ENCODE measurements around the gene FBXO11. TPM values are rescaled to one million over a fixed set of nuclear protein-coding genes. Genes with fewer than 3 reads are reported as not detected.
"Not testable (repeated sequence)": the region's sequence is repeated elsewhere in the genome, so short reads cannot be mapped to it uniquely, and the experiment has no call there.

FBXO11 gene
- total RNA-seq, 2 experiments from 2014 or later: 36.3 to 36.4 TPM

DNA sequence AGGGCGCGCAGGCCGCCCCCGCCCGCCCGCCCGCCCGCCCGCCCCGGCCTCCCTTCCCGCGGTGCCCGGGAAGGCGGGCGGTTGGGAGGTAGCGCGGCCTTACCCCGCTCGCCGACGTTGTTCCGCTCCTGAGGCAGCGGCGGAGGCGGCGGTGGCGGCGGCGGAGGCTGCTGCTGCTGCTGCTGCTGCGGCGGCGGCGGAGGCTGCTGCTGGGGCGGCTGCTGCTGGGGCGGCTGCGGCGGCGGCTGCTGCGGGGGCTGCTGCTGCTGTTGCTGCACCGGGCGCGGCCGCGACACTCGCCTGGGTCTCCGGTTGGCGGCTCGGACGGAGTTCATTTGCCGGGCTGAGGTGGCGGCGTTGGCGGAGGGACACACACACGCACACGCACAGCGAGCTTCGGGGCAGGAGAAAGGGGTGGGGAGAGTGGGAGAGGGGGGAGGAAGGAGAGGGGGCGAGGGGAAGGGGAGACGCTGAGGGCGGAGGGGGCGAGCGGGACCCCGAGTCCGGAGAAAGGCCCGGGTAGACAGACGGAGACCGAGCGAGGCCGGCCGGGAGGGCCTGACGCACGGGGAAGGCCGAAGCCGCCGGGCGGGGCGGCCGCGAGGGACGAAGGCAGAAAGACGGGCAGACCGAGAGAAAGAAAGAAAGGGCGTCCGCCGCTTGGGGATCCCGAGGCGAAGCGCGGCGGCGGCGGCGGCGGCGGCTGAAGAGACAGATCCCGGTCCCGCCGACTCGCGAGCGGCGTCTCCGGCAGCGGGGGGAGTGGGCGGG, 727 bp downstream of the FBXO11 start:
- Mint-ChIP-seq H3K27me3 (no peaks in the 10 kb centered on the region), H3K4me3 (peak overlapping the region; percentile 87), H3K9me3 (no peaks in the 10 kb centered on the region), H3K4me1 (peaks cover 28% of the 10 kb centered on the region), H3K27ac (peak overlapping the region; percentile 95), H3K36me3 (peaks cover 6% of the 10 kb centered on the region)
- peak; percentile 64 for DNase-seq

- H3K27ac Mint-ChIP-seq: peak overlapping the region; percentile 95
- H3K36me3 Mint-ChIP-seq: peaks cover 6% of the 10 kb centered on the region
- peak overlapping the region; percentile 91 for H3K4me3 Mint-ChIP-seq
- no peak for DNase-seq
- no peaks in the 10 kb centered on the region for H3K27me3 Mint-ChIP-seq
- H3K4me1 Mint-ChIP-seq: peaks cover 39% of the 10 kb centered on the region
- H3K9me3 Mint-ChIP-seq: no peaks in the 10 kb centered on the region
Measured at GRCh38 chr2:47903781-47904490, 2.4 kb downstream of the FBXO11 start.

DNA sequence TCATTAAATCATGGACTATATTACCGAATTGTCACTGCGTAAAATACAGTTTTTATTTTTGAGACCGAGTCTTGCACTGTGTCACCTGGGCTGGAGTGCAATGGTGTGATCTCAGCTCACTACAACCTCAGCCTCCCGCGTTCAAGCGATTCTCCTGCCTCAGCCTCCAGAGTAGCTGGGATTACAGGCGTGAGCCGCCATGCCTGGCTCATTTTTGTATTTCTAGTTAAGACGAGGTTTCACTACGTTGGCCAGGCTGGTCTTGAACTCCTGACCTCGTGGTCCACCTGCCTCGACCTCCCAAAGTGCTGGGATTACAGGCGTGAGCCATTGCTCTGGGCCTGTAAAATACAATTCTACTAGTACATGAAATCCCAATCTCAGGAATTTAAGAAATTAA, 4.4 kb downstream of the FBXO11 start:
- not testable (repeated sequence) for H3K4me3 Mint-ChIP-seq, DNase-seq, H3K27ac Mint-ChIP-seq, H3K9me3 Mint-ChIP-seq, H3K27me3 Mint-ChIP-seq
- Mint-ChIP-seq H3K4me1 (peaks cover 50% of the 10 kb centered on the region), H3K36me3 (peaks cover 20% of the 10 kb centered on the region)

GRCh38 chr2:47900857-47901256, 5.4 kb downstream of the FBXO11 start:
- no peak for DNase-seq
- peaks cover 2% of the 10 kb centered on the region for H3K9me3 Mint-ChIP-seq
- H3K4me3 Mint-ChIP-seq: no peak overlapping the region
- no peak overlapping the region for H3K27ac Mint-ChIP-seq
- H3K4me1 Mint-ChIP-seq: peaks cover 60% of the 10 kb centered on the region
- peaks cover 30% of the 10 kb centered on the region for H3K36me3 Mint-ChIP-seq
- H3K27me3 Mint-ChIP-seq: no peaks in the 10 kb centered on the region

- no peak overlapping the region for H3K4me3 Mint-ChIP-seq
- peak overlapping the region; percentile 57 for H3K27ac Mint-ChIP-seq
- peaks cover 31% of the 10 kb centered on the region for H3K36me3 Mint-ChIP-seq
- peaks cover 2% of the 10 kb centered on the region for H3K9me3 Mint-ChIP-seq
- H3K27me3 Mint-ChIP-seq: no peaks in the 10 kb centered on the region
- H3K4me1 Mint-ChIP-seq: peaks cover 64% of the 10 kb centered on the region
- no peak for DNase-seq
Measured at GRCh38 chr2:47899915-47900816, 6.1 kb downstream of the FBXO11 start.

- H3K4me1 Mint-ChIP-seq: peaks cover 71% of the 10 kb centered on the region
- no peak for DNase-seq
- H3K36me3 Mint-ChIP-seq: peaks cover 27% of the 10 kb centered on the region
- peak overlapping the region; percentile 73 for H3K27ac Mint-ChIP-seq
- H3K9me3 Mint-ChIP-seq: peaks cover 2% of the 10 kb centered on the region
- H3K27me3 Mint-ChIP-seq: no peaks in the 10 kb centered on the region
- H3K4me3 Mint-ChIP-seq: peak overlapping the region; percentile 62
Measured at GRCh38 chr2:47897883-47898731, 8.2 kb downstream of the FBXO11 start.

- not testable (repeated sequence) for DNase-seq, H3K9me3 Mint-ChIP-seq, H3K27me3 Mint-ChIP-seq
- peaks cover 30% of the 10 kb centered on the region for H3K36me3 Mint-ChIP-seq
- H3K4me3 Mint-ChIP-seq: peak overlapping the region; percentile 18
- H3K27ac Mint-ChIP-seq: peak overlapping the region; percentile 73
- H3K4me1 Mint-ChIP-seq: peaks cover 66% of the 10 kb centered on the region
Measured at GRCh38 chr2:47897191-47897882, 9.0 kb downstream of the FBXO11 start.

- peak overlapping the region; percentile 60 for H3K27ac Mint-ChIP-seq
- no peak for DNase-seq
- H3K27me3 Mint-ChIP-seq: no peaks in the 10 kb centered on the region
- peaks cover 68% of the 10 kb centered on the region for H3K4me1 Mint-ChIP-seq
- peaks cover 38% of the 10 kb centered on the region for H3K36me3 Mint-ChIP-seq
- H3K9me3 Mint-ChIP-seq: peaks cover 2% of the 10 kb centered on the region
- H3K4me3 Mint-ChIP-seq: no peak overlapping the region
Measured at GRCh38 chr2:47896450-47896968, 9.8 kb downstream of the FBXO11 start.

- Mint-ChIP-seq H3K9me3 (peaks cover 2% of the 10 kb centered on the region), H3K27ac (no peak overlapping the region), H3K36me3 (peaks cover 47% of the 10 kb centered on the region), H3K4me3 (no peak overlapping the region), H3K27me3 (no peaks in the 10 kb centered on the region), H3K4me1 (peaks cover 78% of the 10 kb centered on the region)
- no peak for DNase-seq
Measured at GRCh38 chr2:47893771-47894170, 12.5 kb downstream of the FBXO11 start.

DNA sequence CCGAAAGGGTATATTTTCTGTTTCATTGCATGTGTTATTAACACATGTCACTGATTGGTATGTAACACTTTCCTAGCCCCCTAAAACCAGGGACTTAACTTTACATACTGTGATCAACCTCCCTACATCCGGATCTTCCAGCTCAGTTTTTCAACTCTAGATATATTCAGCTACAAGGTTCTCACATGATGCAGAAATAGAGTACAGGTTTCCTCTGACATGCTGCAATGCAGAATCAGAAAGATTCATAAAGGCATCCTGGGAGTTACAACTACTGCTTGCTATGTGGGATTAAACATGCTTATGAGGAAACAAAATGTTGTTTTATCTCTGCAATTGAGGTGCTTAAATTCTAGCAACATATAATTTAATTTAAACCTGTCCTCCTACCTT, 14.0 kb downstream of the FBXO11 start:
- H3K27me3 Mint-ChIP-seq: no peaks in the 10 kb centered on the region
- H3K9me3 Mint-ChIP-seq: peaks cover 2% of the 10 kb centered on the region
- no peak for DNase-seq
- peaks cover 37% of the 10 kb centered on the region for H3K36me3 Mint-ChIP-seq
- no peak overlapping the region for H3K4me3 Mint-ChIP-seq
- H3K27ac Mint-ChIP-seq: no peak overlapping the region
- peaks cover 71% of the 10 kb centered on the region for H3K4me1 Mint-ChIP-seq

- H3K4me1 Mint-ChIP-seq: peaks cover 65% of the 10 kb centered on the region
- no peak overlapping the region for H3K4me3 Mint-ChIP-seq
- peaks cover 34% of the 10 kb centered on the region for H3K36me3 Mint-ChIP-seq
- no peak overlapping the region for H3K27ac Mint-ChIP-seq
- no peaks in the 10 kb centered on the region for H3K9me3 Mint-ChIP-seq
- no peak for DNase-seq
- no peaks in the 10 kb centered on the region for H3K27me3 Mint-ChIP-seq
Measured at GRCh38 chr2:47891369-47892337, 14.6 kb downstream of the FBXO11 start.

DNA sequence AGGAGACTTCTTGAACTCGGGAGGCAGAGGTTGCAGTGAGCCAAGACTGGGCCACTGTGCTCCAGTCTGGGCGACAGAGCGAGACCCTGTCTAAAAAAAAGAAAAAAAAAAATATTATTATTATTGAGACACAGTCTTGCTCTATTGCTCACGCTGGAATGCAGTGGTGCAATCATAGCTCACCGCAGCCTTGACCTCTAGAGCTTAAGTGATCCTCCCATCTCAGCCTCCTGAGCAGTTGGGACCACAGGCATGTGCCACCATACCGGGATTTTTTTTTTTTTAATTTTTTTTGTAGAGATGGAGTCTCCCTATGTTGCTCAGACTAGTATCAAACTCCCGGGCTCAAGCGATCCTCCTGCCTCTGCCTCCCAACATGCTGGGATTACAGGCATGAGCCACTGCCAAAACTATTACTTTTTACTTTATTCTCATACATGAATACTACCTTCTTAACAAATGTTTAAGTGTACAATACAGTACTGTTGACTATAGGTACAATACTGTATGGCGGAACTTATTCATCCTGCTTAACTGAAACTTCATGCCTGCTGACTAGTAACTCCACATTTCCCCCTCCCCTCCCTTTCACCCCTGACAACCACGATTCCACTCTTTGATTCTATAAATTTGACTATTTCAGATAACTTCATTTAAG, 15.5 kb downstream of the FBXO11 start:
- no peak overlapping the region for H3K4me3 Mint-ChIP-seq
- DNase-seq: no peak
- no peak overlapping the region for H3K27ac Mint-ChIP-seq
- H3K36me3 Mint-ChIP-seq: peaks cover 27% of the 10 kb centered on the region
- no peaks in the 10 kb centered on the region for H3K27me3 Mint-ChIP-seq
- H3K9me3 Mint-ChIP-seq: no peaks in the 10 kb centered on the region
- H3K4me1 Mint-ChIP-seq: peaks cover 57% of the 10 kb centered on the region
